MG63 (cell line): ENCODE results near the gene AGBL1. TPM values are rescaled to one million over a fixed set of nuclear protein-coding genes. Genes with fewer than 3 reads are reported as not detected.

Experiments
- DNase-seq: peaks from one replicate; pipeline ENCODE4 v3.0.0-alpha.2; 2020
- H3K27me3 ChIP-seq: fragments of 250-450 bp; sonication (Bioruptor Pico); 2 replicates; pipeline ENCODE4 v1.5.1; 2020; ENCODE audit warnings: mild to moderate bottlenecking, moderate library complexity
- H3K36me3 ChIP-seq: fragments of 250-450 bp; sonication (Bioruptor Pico); 2 replicates; pipeline ENCODE4 v1.5.1; 2020; ENCODE audit warnings: mild to moderate bottlenecking, moderate library complexity
- H3K4me3 ChIP-seq: fragments of 250-450 bp; sonication (Bioruptor Pico); 2 replicates; pipeline ENCODE4 v1.5.1; 2020; ENCODE audit warnings: mild to moderate bottlenecking, moderate library complexity
- H3K9me3 ChIP-seq: fragments of 250-450 bp; sonication (Bioruptor Pico); 2 replicates; pipeline ENCODE4 v1.5.1; 2020; ENCODE audit warnings: mild to moderate bottlenecking, moderate library complexity
- total RNA-seq: library from RNA; depleted of rRNA; stranded (reverse); fragments of >200 nt; shearing (Covaris generic); gene quantifications from 2 replicates; pipeline ENCODE4 v1.2.3, GENCODE V29; 2014; ENCODE audit warnings: low replicate concordance

AGBL1 gene
- total RNA-seq, 1 experiment from 2014 or later: not detected

DNA sequence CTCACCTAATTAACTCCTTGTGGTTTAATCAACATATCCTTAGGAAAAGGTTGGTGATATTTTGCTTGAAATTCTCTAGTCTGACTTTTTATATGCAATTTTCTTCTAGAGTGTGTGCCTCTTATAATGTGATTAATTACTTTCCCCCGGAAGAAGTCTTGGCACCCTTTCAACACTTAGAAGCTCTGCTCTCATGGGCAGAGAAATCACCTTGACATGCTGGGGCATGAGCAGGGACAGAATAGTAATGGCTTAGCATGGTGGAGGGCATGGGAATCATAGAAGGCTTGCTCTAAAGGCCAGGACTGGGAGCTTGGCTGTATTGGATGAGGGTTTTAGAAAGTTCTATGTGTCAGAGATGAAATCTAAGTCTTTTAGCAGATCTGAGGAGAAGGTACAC is 293.5 kb downstream of the AGBL1 start:
- H3K27me3 ChIP-seq: peaks cover 2% of the 10 kb centered on the region; the same call in 1 of the 2 replicates
- no peak for DNase-seq
- no peaks in the 10 kb centered on the region for H3K36me3 ChIP-seq
- H3K4me3 ChIP-seq: no peak overlapping the region
- H3K9me3 ChIP-seq: no peaks in the 10 kb centered on the region

DNA sequence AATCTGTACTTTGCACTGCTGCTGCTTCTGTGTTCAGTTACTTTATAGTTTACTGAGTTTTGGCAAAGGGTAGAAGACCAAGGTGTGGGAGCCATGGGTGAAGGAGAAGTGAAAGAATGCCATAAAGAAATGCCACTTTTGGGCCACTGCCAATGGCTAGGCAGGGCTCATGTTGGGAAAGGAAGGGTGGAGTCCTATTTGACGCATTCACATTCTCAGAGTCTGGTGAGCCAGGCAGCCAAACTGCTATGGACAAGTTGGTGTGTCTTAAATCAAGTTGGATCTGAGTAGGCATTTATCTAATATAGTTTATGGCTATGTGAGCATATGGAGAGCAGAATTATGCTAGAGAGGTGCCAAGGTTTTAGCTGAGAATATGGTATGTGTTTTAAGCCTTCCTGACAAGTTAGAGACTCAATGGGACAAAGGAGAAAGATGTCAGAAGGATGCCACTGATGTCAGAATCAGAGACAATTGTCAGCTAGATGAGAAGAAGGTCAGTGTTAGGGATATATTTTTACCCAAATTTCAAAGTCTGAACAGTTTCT is 296.1 kb downstream of the AGBL1 start:
- no peak for DNase-seq
- Histone ChIP-seq H3K9me3 (no peaks in the 10 kb centered on the region), H3K27me3 (peaks cover 2% of the 10 kb centered on the region; the same call in 1 of the 2 replicates), H3K4me3 (no peak overlapping the region), H3K36me3 (no peaks in the 10 kb centered on the region)

DNA sequence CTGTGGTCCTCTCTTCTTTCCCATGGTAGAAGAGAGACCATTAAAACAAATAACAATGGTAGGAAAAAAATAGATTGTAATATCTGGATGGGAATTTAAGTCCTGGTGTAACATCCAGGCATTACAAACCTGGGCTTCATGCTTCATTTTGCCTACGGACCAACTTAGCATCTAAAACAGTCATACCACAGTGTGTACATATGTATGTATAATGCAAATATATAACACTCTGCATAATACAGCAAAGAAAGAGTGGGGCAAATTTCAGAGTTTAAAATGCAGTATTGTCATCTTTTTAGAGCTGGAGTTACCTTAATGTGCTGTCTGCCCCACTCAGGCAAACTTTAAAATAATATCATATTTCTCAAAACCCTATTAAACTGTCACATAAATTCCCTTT is 298.2 kb downstream of the AGBL1 start:
- no peak overlapping the region for H3K4me3 ChIP-seq
- peaks cover 2% of the 10 kb centered on the region; the same call in 1 of the 2 replicates for H3K27me3 ChIP-seq
- no peak for DNase-seq
- H3K36me3 ChIP-seq: no peaks in the 10 kb centered on the region
- no peaks in the 10 kb centered on the region for H3K9me3 ChIP-seq

DNA sequence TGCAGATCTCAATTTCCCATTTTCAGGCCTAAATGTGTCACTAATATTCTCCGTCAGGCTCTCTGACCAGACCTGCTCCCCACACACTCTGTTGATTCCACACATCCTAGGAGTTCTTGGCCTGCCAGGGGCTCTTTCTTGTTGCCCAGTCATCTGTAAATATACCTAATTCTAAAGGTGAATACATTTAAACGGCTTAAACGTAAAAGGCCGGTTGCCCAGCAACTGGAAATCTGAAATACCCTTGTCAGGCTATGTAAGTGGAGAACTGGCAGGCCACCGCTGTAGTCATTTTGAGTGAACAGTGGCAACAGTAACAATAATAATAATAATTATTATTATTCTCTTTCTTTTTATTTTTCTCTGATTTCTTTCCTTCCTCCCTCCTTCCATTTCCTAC is 302.7 kb downstream of the AGBL1 start:
- no peaks in the 10 kb centered on the region for H3K36me3 ChIP-seq
- no peak overlapping the region for H3K4me3 ChIP-seq
- no peaks in the 10 kb centered on the region for H3K9me3 ChIP-seq
- no peak for DNase-seq
- no peaks in the 10 kb centered on the region for H3K27me3 ChIP-seq

DNA sequence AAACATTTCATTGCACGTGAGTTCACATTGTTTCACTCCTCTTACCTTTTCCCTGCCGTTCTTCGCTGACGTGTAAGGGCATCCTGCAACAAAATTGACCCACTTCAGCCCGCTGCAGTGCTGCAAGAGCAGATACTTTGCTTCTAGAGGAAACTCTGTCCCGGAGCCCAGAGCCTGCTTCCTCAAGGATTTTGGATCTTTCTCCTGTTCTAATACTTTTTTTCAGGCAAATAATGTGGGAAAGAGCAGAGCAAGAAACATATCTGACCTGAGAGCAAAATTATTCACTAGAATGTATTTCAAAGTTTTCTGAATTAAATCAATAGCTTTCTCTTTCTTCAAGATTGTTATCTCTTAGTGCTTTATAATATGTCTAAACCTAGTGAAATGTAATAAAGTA is 303.9 kb downstream of the AGBL1 start:
- no peaks in the 10 kb centered on the region for H3K9me3 ChIP-seq
- DNase-seq: no peak
- H3K27me3 ChIP-seq: no peaks in the 10 kb centered on the region
- no peaks in the 10 kb centered on the region for H3K36me3 ChIP-seq
- H3K4me3 ChIP-seq: no peak overlapping the region

DNA sequence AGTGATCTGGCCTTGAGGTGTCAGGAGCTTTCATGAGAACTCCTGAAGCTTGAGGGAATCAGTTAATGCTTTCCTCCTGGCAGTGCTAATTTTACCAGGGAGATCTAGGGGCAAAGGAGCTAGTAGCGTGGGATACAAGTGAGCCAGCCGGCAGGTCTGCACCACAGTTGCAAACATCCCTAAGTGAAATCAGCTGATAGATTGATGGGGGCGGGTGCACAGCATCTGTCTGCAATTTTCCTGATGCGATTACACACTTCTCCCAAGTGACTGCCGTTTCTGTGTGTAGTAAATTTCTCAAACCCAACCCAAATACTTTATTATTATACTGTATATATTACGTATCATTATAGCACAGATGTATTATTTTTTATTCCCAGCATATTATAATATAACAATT is 304.5 kb downstream of the AGBL1 start:
- Histone ChIP-seq H3K27me3 (no peaks in the 10 kb centered on the region), H3K36me3 (no peaks in the 10 kb centered on the region), H3K4me3 (no peak overlapping the region), H3K9me3 (no peaks in the 10 kb centered on the region)
- no peak for DNase-seq

DNA sequence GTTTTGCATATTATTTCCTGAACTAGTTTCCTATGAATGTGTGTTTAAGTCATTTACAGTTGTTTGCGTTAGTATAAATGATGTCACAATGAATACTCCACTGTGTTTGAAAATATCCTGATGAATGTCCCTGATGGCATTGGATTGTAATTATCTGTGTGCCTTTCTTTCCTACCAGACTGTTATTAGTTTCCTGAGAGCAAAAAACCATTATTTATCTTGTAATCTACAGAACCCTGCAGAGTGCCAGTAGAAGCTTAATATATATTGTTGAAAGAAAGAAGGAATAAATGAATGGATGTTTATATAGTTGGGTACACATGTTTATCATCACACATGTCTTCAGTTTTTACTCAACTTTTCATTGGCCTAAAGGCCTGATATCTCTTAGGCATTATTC is 312.6 kb downstream of the AGBL1 start:
- Histone ChIP-seq H3K27me3 (no peaks in the 10 kb centered on the region), H3K36me3 (no peaks in the 10 kb centered on the region), H3K4me3 (no peak overlapping the region), H3K9me3 (no peaks in the 10 kb centered on the region)
- no peak for DNase-seq

DNA sequence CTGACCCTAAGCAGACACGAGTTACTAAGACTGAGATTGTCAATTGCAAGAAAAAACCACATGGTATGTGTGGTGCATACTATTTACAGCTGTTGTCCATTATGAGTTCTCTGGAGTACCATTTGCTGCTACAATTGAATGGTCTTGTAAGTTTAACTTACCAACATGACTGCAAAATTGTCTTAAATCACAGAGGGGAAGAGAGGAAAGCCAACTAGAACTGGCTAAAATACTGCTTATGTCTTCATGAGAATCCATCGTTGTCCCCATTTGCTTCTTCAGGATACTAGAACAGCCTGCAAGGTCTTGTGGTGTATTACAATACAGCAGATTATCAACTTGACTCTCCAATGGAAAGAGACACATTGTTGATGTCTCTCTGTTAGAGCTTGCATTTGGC is 313.2 kb downstream of the AGBL1 start:
- no peak for DNase-seq

DNA sequence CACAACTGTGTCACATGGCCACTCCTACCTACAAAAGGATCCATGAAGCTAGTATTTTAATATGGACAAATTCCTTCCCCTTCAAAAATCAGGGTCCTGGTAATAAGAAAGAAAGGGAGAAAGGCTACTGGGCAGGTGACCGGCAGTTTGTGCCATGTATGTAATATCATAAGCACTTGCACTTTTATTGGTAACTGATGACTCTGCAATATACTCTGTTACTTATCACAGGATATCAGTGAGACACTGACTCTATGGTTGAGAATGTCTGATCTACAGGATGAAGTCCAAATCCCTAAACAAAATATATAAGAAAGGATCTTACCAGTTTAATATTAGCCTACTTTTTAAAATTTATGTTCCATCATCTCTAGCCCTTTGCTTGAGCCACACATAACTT is 315.2 kb downstream of the AGBL1 start:
- H3K36me3 ChIP-seq: no peaks in the 10 kb centered on the region
- H3K27me3 ChIP-seq: no peaks in the 10 kb centered on the region
- no peak overlapping the region for H3K4me3 ChIP-seq
- no peaks in the 10 kb centered on the region for H3K9me3 ChIP-seq
- no peak for DNase-seq

More for the DNA sequence above, 313.2 kb downstream of the AGBL1 start:
- Histone ChIP-seq H3K36me3 (no peaks in the 10 kb centered on the region), H3K4me3 (no peak overlapping the region), H3K27me3 (no peaks in the 10 kb centered on the region), H3K9me3 (no peaks in the 10 kb centered on the region)

DNA sequence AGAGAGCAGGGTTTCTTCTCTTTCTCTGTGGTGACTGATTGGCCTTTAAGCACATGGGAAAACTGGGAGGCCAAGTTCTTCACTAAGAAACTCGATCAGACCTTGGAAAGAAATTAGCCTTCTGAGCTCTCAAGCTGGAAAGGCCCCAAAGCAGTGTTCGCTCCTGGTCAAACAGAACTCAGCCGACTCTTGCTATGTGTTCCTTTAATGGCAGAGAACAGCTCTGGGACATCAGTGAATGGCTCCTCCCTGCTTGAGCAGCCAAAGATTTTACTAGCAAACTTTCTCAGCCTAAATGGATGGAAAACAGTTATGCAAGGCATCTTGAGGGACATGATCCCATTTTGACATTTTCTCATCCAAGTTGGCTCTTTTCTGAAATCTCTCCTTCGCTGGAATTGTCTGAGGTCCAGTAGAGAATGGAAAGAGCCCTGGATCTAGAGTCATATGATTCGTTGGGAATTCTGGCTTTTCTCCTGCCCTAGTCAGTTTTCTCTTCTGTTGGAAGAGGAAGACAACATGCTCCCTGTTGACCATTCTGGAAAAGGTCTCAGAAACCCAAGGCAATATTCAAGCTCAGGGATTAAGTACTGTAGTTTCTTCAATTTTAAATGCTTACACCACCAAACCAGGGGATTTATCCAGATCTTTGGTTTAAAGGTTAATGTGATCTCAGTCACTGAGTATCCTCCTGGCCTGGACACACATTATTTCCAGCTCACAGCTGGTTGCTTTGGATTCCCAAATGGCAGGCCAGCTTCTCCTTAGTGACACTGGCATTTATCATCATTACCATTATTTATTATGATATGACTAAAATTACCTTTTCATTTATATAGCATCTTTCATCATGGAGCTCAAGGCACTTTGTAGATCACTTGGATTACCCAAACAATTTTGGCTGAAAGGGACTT is 319.6 kb downstream of the AGBL1 start:
- Histone ChIP-seq H3K27me3 (no peaks in the 10 kb centered on the region), H3K4me3 (no peak overlapping the region), H3K9me3 (no peaks in the 10 kb centered on the region), H3K36me3 (no peaks in the 10 kb centered on the region)
- DNase-seq: no peak

DNA sequence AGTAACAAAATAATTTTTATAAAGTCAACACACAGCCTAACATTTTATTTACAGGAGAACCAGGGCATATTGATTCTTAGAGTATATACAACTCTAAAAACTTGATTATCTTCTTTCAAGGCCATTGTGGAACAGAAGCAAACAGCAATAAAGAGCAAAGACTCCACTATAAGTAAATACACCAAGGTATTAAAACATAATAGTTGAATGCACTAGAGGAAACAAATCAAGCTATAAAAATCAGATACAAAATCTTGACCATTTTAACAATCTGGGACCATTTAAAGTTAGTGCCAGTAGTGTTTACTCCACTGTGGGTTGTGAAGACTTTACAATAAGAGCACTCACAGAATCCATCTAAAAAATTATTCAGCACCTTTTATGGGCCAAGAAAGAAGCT is 323.6 kb downstream of the AGBL1 start:
- no peak overlapping the region for H3K4me3 ChIP-seq
- no peak for DNase-seq
- no peaks in the 10 kb centered on the region for H3K9me3 ChIP-seq
- no peaks in the 10 kb centered on the region for H3K27me3 ChIP-seq
- H3K36me3 ChIP-seq: no peaks in the 10 kb centered on the region

DNA sequence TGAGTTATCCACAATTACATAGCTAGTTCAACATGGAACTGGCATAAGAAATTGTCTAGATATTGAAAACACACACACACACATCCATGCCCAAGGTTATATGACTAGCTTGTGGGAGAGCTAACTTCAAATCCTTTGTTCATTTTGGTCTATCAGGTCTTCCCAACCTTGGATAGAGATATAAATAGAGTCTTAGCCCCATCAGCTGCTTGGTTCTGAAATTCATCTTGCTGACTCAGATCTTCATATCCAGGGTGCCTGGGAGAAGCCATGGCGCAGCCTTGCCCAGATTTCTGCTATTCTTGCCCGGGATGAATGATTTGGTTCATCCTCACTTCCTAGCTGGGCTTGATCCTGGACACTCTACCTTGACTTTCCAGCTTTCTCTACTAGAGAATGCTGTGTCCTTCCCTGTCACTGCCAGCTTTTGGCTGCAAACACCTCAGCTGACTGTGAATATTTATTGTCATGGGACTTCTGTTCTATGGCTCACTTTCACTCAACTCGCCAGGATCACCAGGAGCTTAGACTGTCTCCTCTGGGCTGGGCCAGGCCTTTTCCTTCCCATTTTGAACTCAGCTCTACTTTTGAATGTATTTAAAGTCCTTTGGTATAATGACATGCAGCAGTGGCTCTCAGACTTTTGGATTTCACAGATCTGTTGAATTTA is 324.4 kb downstream of the AGBL1 start:
- no peaks in the 10 kb centered on the region for H3K36me3 ChIP-seq
- H3K4me3 ChIP-seq: no peak overlapping the region
- DNase-seq: no peak
- H3K9me3 ChIP-seq: no peaks in the 10 kb centered on the region
- no peaks in the 10 kb centered on the region for H3K27me3 ChIP-seq

DNA sequence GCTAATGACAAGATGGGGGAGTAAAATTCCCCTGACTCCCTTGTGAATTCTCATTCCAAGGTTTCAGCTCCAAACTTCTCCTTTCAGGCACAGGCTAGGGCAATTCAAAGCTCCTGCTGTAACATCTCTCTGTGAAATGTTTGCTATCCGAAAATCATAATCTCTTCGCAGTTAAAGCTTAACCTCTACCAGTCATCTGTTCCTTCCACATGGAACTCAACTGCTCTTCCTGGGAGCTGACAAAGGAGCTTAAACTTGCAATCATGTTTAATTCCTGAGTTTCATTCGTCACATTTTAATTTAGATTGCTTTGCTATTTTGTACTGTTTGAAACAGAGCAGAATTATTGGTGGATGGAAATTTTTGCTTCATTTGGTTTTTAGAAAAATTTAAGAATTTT is 328.6 kb downstream of the AGBL1 start:
- Histone ChIP-seq H3K9me3 (no peaks in the 10 kb centered on the region), H3K36me3 (no peaks in the 10 kb centered on the region), H3K4me3 (no peak overlapping the region), H3K27me3 (0 out of 2 replicates have a peak, but pooled peaks cover 2% of the 10 kb centered on the region)
- no peak for DNase-seq

DNA sequence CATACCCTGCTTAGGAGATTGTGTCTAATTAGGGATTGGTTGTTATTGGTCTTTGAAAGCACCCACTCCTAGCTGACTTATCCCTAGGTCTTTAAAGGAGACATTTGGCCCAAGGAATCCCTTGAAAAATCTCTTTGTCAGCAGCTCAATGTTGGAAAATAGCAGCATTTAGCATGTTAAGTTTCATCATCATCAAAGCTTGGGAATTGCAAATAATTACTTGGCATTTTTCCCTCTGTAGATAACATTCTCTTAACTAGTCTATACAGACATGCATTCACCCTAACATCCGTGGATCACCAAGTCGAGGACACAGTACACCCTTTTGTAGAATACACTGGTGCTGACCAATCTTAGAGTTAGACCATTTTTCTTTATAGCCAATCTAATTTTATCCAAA is 332.2 kb downstream of the AGBL1 start:
- 0 out of 2 replicates have a peak, but pooled peaks cover 2% of the 10 kb centered on the region for H3K27me3 ChIP-seq
- no peak overlapping the region for H3K4me3 ChIP-seq
- no peaks in the 10 kb centered on the region for H3K9me3 ChIP-seq
- DNase-seq: no peak
- H3K36me3 ChIP-seq: no peaks in the 10 kb centered on the region

DNA sequence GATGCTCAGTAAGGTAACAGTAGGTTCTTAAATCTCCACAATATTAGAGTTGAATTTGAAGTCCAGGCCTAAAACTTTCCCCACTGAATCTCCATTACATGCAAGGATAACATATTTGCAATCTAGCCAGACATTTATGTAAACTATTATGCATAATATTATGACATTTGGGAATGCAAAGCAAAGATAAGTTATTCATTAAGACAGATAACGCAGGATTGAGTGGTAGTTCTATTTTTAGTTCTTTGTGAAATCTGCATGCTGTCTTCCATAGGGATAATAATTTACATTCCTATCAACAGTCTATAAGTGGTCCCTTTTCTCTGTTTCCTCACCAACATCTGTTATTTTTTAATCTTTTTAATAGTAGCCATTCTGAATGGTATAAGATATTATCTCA is 333.5 kb downstream of the AGBL1 start:
- H3K36me3 ChIP-seq: no peaks in the 10 kb centered on the region
- H3K4me3 ChIP-seq: no peak overlapping the region
- 0 out of 2 replicates have a peak, but pooled peaks cover 2% of the 10 kb centered on the region for H3K27me3 ChIP-seq
- H3K9me3 ChIP-seq: no peaks in the 10 kb centered on the region
- no peak for DNase-seq

DNA sequence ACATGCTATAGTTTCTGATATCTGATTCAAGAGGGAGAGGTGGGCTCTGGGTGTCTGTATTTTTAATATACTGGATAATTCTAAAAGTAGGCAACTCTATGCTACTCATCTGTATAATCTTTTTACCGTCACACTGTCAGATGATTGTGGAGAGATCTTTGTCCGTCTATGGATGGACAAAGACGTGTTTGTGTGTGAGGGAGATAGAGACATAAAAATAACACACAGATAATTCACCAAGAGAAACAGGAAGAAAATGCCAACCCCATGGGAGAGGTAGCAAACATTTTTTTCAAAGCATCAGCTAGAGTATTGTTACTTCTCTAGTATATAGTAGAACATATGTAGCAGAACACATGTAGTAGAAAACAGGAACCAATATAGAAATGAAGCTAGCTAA is 346.1 kb downstream of the AGBL1 start:
- no peak for DNase-seq
- no peaks in the 10 kb centered on the region for H3K27me3 ChIP-seq
- H3K4me3 ChIP-seq: no peak overlapping the region
- no peaks in the 10 kb centered on the region for H3K36me3 ChIP-seq
- no peaks in the 10 kb centered on the region; the same call in 1 of the 2 replicates for H3K9me3 ChIP-seq

DNA sequence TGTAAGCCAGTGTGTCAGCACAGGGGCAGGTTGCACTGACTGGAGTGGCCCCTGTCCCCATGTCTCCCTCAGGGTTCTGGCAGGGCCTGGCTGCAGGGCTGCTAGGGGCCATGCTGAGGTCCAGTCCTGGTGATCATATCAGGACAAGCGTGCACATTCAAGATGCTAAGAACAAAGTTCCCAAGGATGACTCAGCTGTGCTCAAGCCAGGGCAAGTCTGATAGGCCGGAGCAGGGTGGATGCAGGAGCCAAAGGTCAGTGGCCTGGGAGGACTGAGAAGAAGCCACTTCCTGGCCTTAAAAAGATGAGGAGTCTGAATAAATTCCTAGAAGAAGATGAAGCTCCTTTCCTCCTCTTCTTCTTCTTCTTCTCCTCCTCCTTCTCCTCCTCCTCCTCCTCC is 353.2 kb downstream of the AGBL1 start:
- no peak overlapping the region for H3K4me3 ChIP-seq
- DNase-seq: peak; percentile 7
- no peaks in the 10 kb centered on the region for H3K36me3 ChIP-seq
- peaks cover 3% of the 10 kb centered on the region for H3K27me3 ChIP-seq
- no peaks in the 10 kb centered on the region for H3K9me3 ChIP-seq
